GM12892 (cell line): ENCODE measurements around the gene SPECC1.
"Not testable (repeated sequence)": the region's sequence is repeated elsewhere in the genome, so short reads cannot be mapped to it uniquely, and the experiment has no call there.

Source experiments
- POLR2A ChIP-seq: IDR thresholded peaks from 2 replicates; pipeline ENCODE4 v1.6.1; 2011; ENCODE audit warnings: low read depth, low read length, control low read depth
- POLR2AphosphoS5 ChIP-seq: IDR thresholded peaks from 2 replicates; pipeline ENCODE4 v1.6.1; 2011; ENCODE audit warnings: low read depth, low read length, control low read depth

GRCh38 chr17:20351405-20351804, 342.2 kb downstream of the SPECC1 start:
- TF ChIP-seq POLR2AphosphoS5, POLR2A: not testable (repeated sequence)
